WTC11 (cell line): ENCODE measurements around the gene PCDHAC2. TPM values are rescaled to one million over a fixed set of nuclear protein-coding genes. Genes with fewer than 3 reads are reported as not detected.

Source experiments
- ATAC-seq: fragments of 200-7000 bp; cut with Tn5 transposase; 2 replicates; pipeline ENCODE4 v1.10.0; 2021; ENCODE audit warnings: mild to moderate bottlenecking, moderate library complexity
- Bru-seq: library from RNA; stranded (reverse); fragments of 400-500 nt; gene quantifications from one replicate; lab custom pipeline; 2021; lab: Mats Ljungman, UMichigan
- CTCF ChIA-PET: fragments of 300-600 bp; sonication (Branson Sonifier 250); formaldehyde crosslinking; loops from one replicate; lab custom pipeline; 2021; ENCODE audit warnings: antibody characterized with exemption; lab: Charles Lee
- POLR2A ChIA-PET: fragments of 350-600 bp; sonication (Branson Sonifier 250); formaldehyde crosslinking; loops from one replicate; lab custom pipeline; 2021; ENCODE audit warnings: antibody characterized with exemption; lab: Charles Lee
- DNase-seq: peaks from one replicate; pipeline ENCODE4 v3.0.0; 2021; ENCODE audit warnings: low spot score
- H3K27ac Mint-ChIP-seq: 2 replicates; pipeline ENCODE4 v1.8.0; 2021; ENCODE audit warnings: mixed read lengths
- H3K27me3 Mint-ChIP-seq: 2 replicates; pipeline ENCODE4 v1.8.0; 2021; ENCODE audit warnings: low read depth, mild to moderate bottlenecking, moderate library complexity, mixed read lengths
- H3K36me3 Mint-ChIP-seq: 2 replicates; pipeline ENCODE4 v1.8.0; 2021; ENCODE audit warnings: mixed read lengths
- H3K4me1 Mint-ChIP-seq: 2 replicates; pipeline ENCODE4 v1.8.0; 2022; ENCODE audit warnings: mixed read lengths
- H3K4me3 Mint-ChIP-seq: 2 replicates; pipeline ENCODE4 v1.8.0; 2021; ENCODE audit warnings: mild to moderate bottlenecking, moderate library complexity, mixed read lengths
- H3K9me3 Mint-ChIP-seq: 2 replicates; pipeline ENCODE4 v1.8.0; 2021; ENCODE audit warnings: mixed read lengths
- AFF4 ChIP-seq: sonication (generic); formaldehyde crosslinking; IDR thresholded peaks from 2 replicates; pipeline ENCODE4 v1.8.1; 2023; ENCODE audit warnings: mild to moderate bottlenecking, missing genetic modification reagents, borderline replicate concordance
- E2F4 ChIP-seq: sonication (generic); formaldehyde crosslinking; IDR thresholded peaks from 2 replicates; pipeline ENCODE4 v1.8.1; 2022; ENCODE audit warnings: low read depth, mild to moderate bottlenecking, moderate library complexity, missing genetic modification reagents, borderline replicate concordance
- ELF4 ChIP-seq: sonication (generic); formaldehyde crosslinking; IDR thresholded peaks from 2 replicates; pipeline ENCODE4 v1.8.1; 2022; ENCODE audit warnings: low read depth, mild to moderate bottlenecking, moderate library complexity, missing genetic modification reagents
- FOXP1 ChIP-seq: sonication (generic); formaldehyde crosslinking; IDR thresholded peaks from 2 replicates; pipeline ENCODE4 v1.8.0; 2022; ENCODE audit warnings: missing genetic modification reagents, mild to moderate bottlenecking, moderate library complexity, borderline replicate concordance
- GRHL2 ChIP-seq: fragments of 250-450 bp; sonication (Bioruptor Pico); IDR thresholded peaks from 2 replicates; pipeline ENCODE4 v1.8.0; 2022; ENCODE audit warnings: mild to moderate bottlenecking, moderate library complexity; ENCODE audit not compliant: insufficient replicate concordance, severe bottlenecking
- IRF2 ChIP-seq: sonication (generic); formaldehyde crosslinking; IDR thresholded peaks from 2 replicates; pipeline ENCODE4 v1.8.0; 2022; ENCODE audit warnings: low read depth, missing genetic modification reagents, borderline replicate concordance
- JUN ChIP-seq: sonication (generic); formaldehyde crosslinking; IDR thresholded peaks from 2 replicates; pipeline ENCODE4 v1.8.0; 2023; ENCODE audit warnings: mild to moderate bottlenecking, missing genetic modification reagents
- MXD4 ChIP-seq: fragments of 250-450 bp; sonication (Bioruptor Pico); IDR thresholded peaks from 2 replicates; pipeline ENCODE4 v1.8.0; 2021; ENCODE audit warnings: mild to moderate bottlenecking, moderate library complexity, borderline replicate concordance
- NR2C2 ChIP-seq: sonication (generic); formaldehyde crosslinking; IDR thresholded peaks from 2 replicates; pipeline ENCODE4 v1.8.0; 2022; ENCODE audit warnings: mild to moderate bottlenecking, missing genetic modification reagents
- SMAD4 ChIP-seq: sonication (generic); formaldehyde crosslinking; IDR thresholded peaks from 2 replicates; pipeline ENCODE4 v1.8.0; 2022; ENCODE audit warnings: mild to moderate bottlenecking, missing genetic modification reagents
- ZBTB21 ChIP-seq: sonication (generic); formaldehyde crosslinking; IDR thresholded peaks from 2 replicates; pipeline ENCODE4 v1.8.1; 2023; ENCODE audit warnings: mild to moderate bottlenecking, missing genetic modification reagents, borderline replicate concordance
- ZNF121 ChIP-seq: sonication (generic); formaldehyde crosslinking; IDR thresholded peaks from 2 replicates; pipeline ENCODE4 v1.8.0; 2023; ENCODE audit warnings: missing genetic modification reagents
- ZNF281 ChIP-seq: sonication (generic); formaldehyde crosslinking; IDR thresholded peaks from 2 replicates; pipeline ENCODE4 v1.8.0; 2023; ENCODE audit warnings: mild to moderate bottlenecking, missing genetic modification reagents
- ZNF396 ChIP-seq: fragments of 250-450 bp; sonication (Bioruptor Pico); IDR thresholded peaks from 2 replicates; pipeline ENCODE4 v1.8.0; 2021; ENCODE audit warnings: mild to moderate bottlenecking, moderate library complexity, borderline replicate concordance
- ZNF512 ChIP-seq: sonication (generic); formaldehyde crosslinking; IDR thresholded peaks from 2 replicates; pipeline ENCODE4 v1.8.1; 2022; ENCODE audit warnings: missing genetic modification reagents, borderline replicate concordance
- long read RNA-seq, 3 experiments: library from RNA in 1 of 3; library from capped mRNA in 1 of 3; library from polyadenylated mRNA in 1 of 3; unstranded in 2 of 3; stranded (forward) in 1 of 3; transcript quantifications; one replicate each; pipeline ENCODE4 v2.0.0, GENCODE V29; 2021
- total RNA-seq: library from RNA; stranded (reverse); gene quantifications from 3 replicates; pipeline ENCODE4 v1.2.3, GENCODE V29; 2021
- TF ChIP-seq, protein P1 (sequence below): sonication (generic); formaldehyde crosslinking; IDR thresholded peaks from 2 replicates; pipeline ENCODE4 v1.8.0; 2022; ENCODE audit warnings: mild to moderate bottlenecking, missing genetic modification reagents
- TF ChIP-seq, protein P2 (sequence below): sonication (generic); formaldehyde crosslinking; IDR thresholded peaks from 2 replicates; pipeline ENCODE4 v1.8.1; 2022; ENCODE audit warnings: mild to moderate bottlenecking, moderate library complexity, missing genetic modification reagents
- TF ChIP-seq, protein P3 (sequence below): fragments of 250-450 bp; sonication (Bioruptor Pico); IDR thresholded peaks from 2 replicates; pipeline ENCODE4 v1.9.0; 2021; ENCODE audit warnings: mild to moderate bottlenecking

Gene PCDHAC2
- total RNA-seq, result 6.7 to 11.3 TPM (median 7.9 TPM) in 3 replicates
- percentile 61 among the genes with signal in this experiment for Bru-seq, nascent RNA
- long read RNA-seq, experiment 1, full-length matches to known transcripts, result 30 of 32 reads
- long read RNA-seq, experiment 1, partial matches to known transcripts, result 0 of 32 reads
- long read RNA-seq, experiment 1, other reads (novel, unspliced or antisense), result 2 of 32 reads
- long read RNA-seq, experiment 2, full-length matches to known transcripts, result 6 of 6 reads
- long read RNA-seq, experiment 2, partial matches to known transcripts, result 0 of 6 reads
- long read RNA-seq, experiment 2, other reads (novel, unspliced or antisense), result 0 of 6 reads
- long read RNA-seq, experiment 3, result 0 reads

- Mint-ChIP-seq H3K4me1 (peaks cover 50% of the 10 kb centered on the region), H3K27me3 (peaks cover 21% of the 10 kb centered on the region), H3K27ac (peak within 1 kb of the TSS; percentile 51; the same call in 1 of the 2 replicates), H3K36me3 (no peaks in the 10 kb centered on the region), H3K4me3 (peak within 1 kb of the TSS; percentile 92), H3K9me3 (no peaks in the 10 kb centered on the region)
- ATAC-seq (peak; percentile 77), DNase-seq (peak; percentile 78)
- CTCF ChIA-PET, result interaction anchor here (0.6 to 3.8 kb wide), 23 partner anchors 11 to 180 kb away, joined by 3 to 79 read pairs (median 6); partner anchors contain the start of genes PCDHA1, PCDHA10, PCDHA11 and PCDHA12
- POLR2A ChIA-PET, result interaction anchor here (0.8 to 2.5 kb wide), 5 partner anchors 19 to 98 kb away, joined by 3 to 30 read pairs (median 20); partner anchors contain the start of genes PCDHA11 and PCDHAC1
- TF ChIP-seq ZNF281 (peak; percentile 48; the same call in 1 of the 2 replicates), IRF2 (CRISPR knock-in tag) (no peak), ZNF512 (CRISPR knock-in tag) (no peak), MXD4 (CRISPR knock-in tag) (no peak), ZNF121 (CRISPR knock-in tag) (no peak), ELF4 (CRISPR knock-in tag) (no peak), SMAD4 (no peak), ZNF396 (no peak), GRHL2 (CRISPR knock-in tag) (no peak), AFF4 (CRISPR knock-in tag) (no peak), FOXP1 (peak; percentile 42), NR2C2 (no peak), ZBTB21 (CRISPR knock-in tag) (no peak; the same call in 1 of the 2 replicates), E2F4 (CRISPR knock-in tag) (0 out of 2 replicates have a peak, but pooled peaks have one; percentile 53), JUN (CRISPR knock-in tag) (no peak)
- TF ChIP-seq, protein P1, sequence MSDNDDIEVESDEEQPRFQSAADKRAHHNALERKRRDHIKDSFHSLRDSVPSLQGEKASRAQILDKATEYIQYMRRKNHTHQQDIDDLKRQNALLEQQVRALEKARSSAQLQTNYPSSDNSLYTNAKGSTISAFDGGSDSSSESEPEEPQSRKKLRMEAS (CRISPR knock-in tag), result peak; percentile 75
- TF ChIP-seq, protein P2, sequence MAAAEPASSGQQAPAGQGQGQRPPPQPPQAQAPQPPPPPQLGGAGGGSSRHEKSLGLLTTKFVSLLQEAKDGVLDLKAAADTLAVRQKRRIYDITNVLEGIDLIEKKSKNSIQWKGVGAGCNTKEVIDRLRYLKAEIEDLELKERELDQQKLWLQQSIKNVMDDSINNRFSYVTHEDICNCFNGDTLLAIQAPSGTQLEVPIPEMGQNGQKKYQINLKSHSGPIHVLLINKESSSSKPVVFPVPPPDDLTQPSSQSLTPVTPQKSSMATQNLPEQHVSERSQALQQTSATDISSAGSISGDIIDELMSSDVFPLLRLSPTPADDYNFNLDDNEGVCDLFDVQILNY (CRISPR knock-in tag), result 0 out of 2 replicates have a peak, but pooled peaks have one; percentile 25
- TF ChIP-seq, protein P3, sequence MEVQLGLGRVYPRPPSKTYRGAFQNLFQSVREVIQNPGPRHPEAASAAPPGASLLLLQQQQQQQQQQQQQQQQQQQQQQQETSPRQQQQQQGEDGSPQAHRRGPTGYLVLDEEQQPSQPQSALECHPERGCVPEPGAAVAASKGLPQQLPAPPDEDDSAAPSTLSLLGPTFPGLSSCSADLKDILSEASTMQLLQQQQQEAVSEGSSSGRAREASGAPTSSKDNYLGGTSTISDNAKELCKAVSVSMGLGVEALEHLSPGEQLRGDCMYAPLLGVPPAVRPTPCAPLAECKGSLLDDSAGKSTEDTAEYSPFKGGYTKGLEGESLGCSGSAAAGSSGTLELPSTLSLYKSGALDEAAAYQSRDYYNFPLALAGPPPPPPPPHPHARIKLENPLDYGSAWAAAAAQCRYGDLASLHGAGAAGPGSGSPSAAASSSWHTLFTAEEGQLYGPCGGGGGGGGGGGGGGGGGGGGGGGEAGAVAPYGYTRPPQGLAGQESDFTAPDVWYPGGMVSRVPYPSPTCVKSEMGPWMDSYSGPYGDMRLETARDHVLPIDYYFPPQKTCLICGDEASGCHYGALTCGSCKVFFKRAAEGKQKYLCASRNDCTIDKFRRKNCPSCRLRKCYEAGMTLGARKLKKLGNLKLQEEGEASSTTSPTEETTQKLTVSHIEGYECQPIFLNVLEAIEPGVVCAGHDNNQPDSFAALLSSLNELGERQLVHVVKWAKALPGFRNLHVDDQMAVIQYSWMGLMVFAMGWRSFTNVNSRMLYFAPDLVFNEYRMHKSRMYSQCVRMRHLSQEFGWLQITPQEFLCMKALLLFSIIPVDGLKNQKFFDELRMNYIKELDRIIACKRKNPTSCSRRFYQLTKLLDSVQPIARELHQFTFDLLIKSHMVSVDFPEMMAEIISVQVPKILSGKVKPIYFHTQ (CRISPR knock-in tag), result no peak
Observed at GRCh38 chr5:140966293-140967225, at the start of gene PCDHAC2. Gene PCDHAC2, plus strand, starts transcription at chr5:140966476. Its CDS starts 291 bp downstream, at chr5:140966767.
